K562 (cell line): Measurements from ENCODE around the gene RABL6. TPM values are rescaled to one million over a fixed set of nuclear protein-coding genes. Genes with fewer than 3 reads are reported as not detected.

Source experiments
- ASH1L ChIP-seq: fragments of 450-650 bp; IDR thresholded peaks from 2 replicates; pipeline ENCODE4 v1.6.1; 2018; ENCODE audit warnings: borderline replicate concordance, mild to moderate bottlenecking, low read depth; ENCODE audit not compliant: partially characterized antibody
- CTBP1 ChIP-seq: fragments of 450-650 bp; IDR thresholded peaks from 2 replicates; pipeline ENCODE4 v1.6.1; 2016; ENCODE audit warnings: borderline replicate concordance
- DDX20 ChIP-seq: fragments of 450-650 bp; IDR thresholded peaks from 2 replicates; pipeline ENCODE4 v1.6.1; 2016; ENCODE audit warnings: missing genetic modification characterization, low read depth, mild to moderate bottlenecking, missing compliant biosample characterization, moderate library complexity
- EP300 ChIP-seq: IDR thresholded peaks from 2 replicates; pipeline ENCODE4 v1.6.1; 2012; ENCODE audit warnings: low read length, improper control_type of control experiment
- EP400 ChIP-seq: fragments of 450-650 bp; IDR thresholded peaks from 2 replicates; pipeline ENCODE4 v1.6.1; 2017; ENCODE audit warnings: antibody characterized with exemption, mild to moderate bottlenecking, moderate library complexity
- EWSR1 ChIP-seq: fragments of 450-650 bp; IDR thresholded peaks from 2 replicates; pipeline ENCODE4 v1.6.1; 2018; ENCODE audit warnings: borderline replicate concordance, mild to moderate bottlenecking, low read depth, moderate library complexity; ENCODE audit not compliant: partially characterized antibody
- FOS ChIP-seq: IDR thresholded peaks from 3 replicates; pipeline ENCODE4 v1.6.1; 2011; ENCODE audit not compliant: insufficient read length; ENCODE audit errors: extremely low read depth
- HDAC1 ChIP-seq, 2 experiments: fragments of 450-650 bp; IDR thresholded peaks; 2 replicates each; pipeline ENCODE4 v1.6.1; 2016 to 2017; ENCODE audit warnings: inconsistent platforms in 1 of 2, mild to moderate bottlenecking in 1 of 2, moderate library complexity in 1 of 2
- HEY1 ChIP-seq: fragments of 250-450 bp; sonication (Bioruptor Pico); IDR thresholded peaks from 2 replicates; pipeline ENCODE4 v1.5.0; 2020; ENCODE audit warnings: mild to moderate bottlenecking, moderate library complexity, borderline replicate concordance
- KAT2B ChIP-seq: IDR thresholded peaks from one replicate; pipeline ENCODE4 v1.6.1; 2012; ENCODE audit warnings: low read depth, mild to moderate bottlenecking, control low read depth, inconsistent platforms, low read length, moderate library complexity
- PHF20 ChIP-seq: fragments of 450-650 bp; IDR thresholded peaks from 2 replicates; pipeline ENCODE4 v1.6.1; 2018; ENCODE audit not compliant: partially characterized antibody
- SNIP1 ChIP-seq: fragments of 450-650 bp; IDR thresholded peaks from 2 replicates; pipeline ENCODE4 v1.7.1; 2017; ENCODE audit warnings: low read depth, mild to moderate bottlenecking
- TFAM ChIP-seq: fragments of 250-450 bp; sonication (Bioruptor Pico); conservative IDR thresholded peaks from 2 replicates; pipeline ENCODE4 v1.5.0; 2021; ENCODE audit warnings: mild to moderate bottlenecking, moderate library complexity
- TRIM28 ChIP-seq: fragments of 450-650 bp; IDR thresholded peaks from 2 replicates; pipeline ENCODE4 v1.6.1; 2017
- TSHZ1 ChIP-seq: fragments of 250-450 bp; sonication (Bioruptor Pico); IDR thresholded peaks from 2 replicates; pipeline ENCODE4 v1.4.0; 2020; ENCODE audit warnings: mild to moderate bottlenecking, moderate library complexity
- ZFP1 ChIP-seq: fragments of 450-650 bp; formaldehyde crosslinking; IDR thresholded peaks from 2 replicates; pipeline ENCODE4 v1.4.0; 2020; ENCODE audit warnings: mild to moderate bottlenecking, mixed read lengths
- ZNF263 ChIP-seq: sonication (generic); formaldehyde crosslinking; IDR thresholded peaks from 2 replicates; pipeline ENCODE4 v1.8.0; 2022; ENCODE audit warnings: mild to moderate bottlenecking, missing genetic modification reagents, borderline replicate concordance
- ZNF280A ChIP-seq: fragments of 450-650 bp; IDR thresholded peaks from 2 replicates; pipeline ENCODE4 v1.6.1; 2018; ENCODE audit warnings: mild to moderate bottlenecking, low read depth; ENCODE audit not compliant: partially characterized antibody
- ZNF354B ChIP-seq: fragments of 250-450 bp; sonication (Bioruptor Pico); IDR thresholded peaks from 2 replicates; pipeline ENCODE4 v1.4.0; 2020
- ZNF408 ChIP-seq: fragments of 250-450 bp; sonication (Bioruptor Pico); IDR thresholded peaks from 2 replicates; pipeline ENCODE4 v1.4.0; 2020; ENCODE audit warnings: low read depth, mild to moderate bottlenecking, moderate library complexity
- ZNF583 ChIP-seq: fragments of 250-450 bp; sonication (Bioruptor Pico); IDR thresholded peaks from 2 replicates; pipeline ENCODE4 v1.4.0; 2020
- polyA plus RNA-seq, 8 experiments: library from polyadenylated mRNA; depleted of rRNA in 4 of 8; stranded (reverse) in 5 of 8; unstranded in 3 of 8; fragments of >200 nt; fragmentation: Nextera tagmentation in 2 of 8; fragmentation: Illumina TruSeq in 1 of 8; extraction: Ambion mirVana in 2 of 8; extraction: Trizol in 1 of 8; gene quantifications; 2 replicates each; pipeline versions ENCODE4 v1.2.1 to v1.2.3, GENCODE V29; 2011 to 2014; ENCODE audit warnings: inconsistent platforms in 1 of 8, missing spikeins in 1 of 8
- total RNA-seq, 7 experiments: library from RNA; depleted of rRNA in 6 of 7; stranded (reverse); fragments of >200 nt in 6 of 7; fragmentation: Illumina TruSeq in 2 of 7; extraction: Trizol in 2 of 7; gene quantifications; 2 replicates each; pipeline versions ENCODE4 v1.2.1 to v1.2.3, GENCODE V29; 2011 to 2021; ENCODE audit warnings: low replicate concordance in 1 of 7
- TF ChIP-seq, protein P1 (sequence below): fragments of 200-800 bp; sonication (Bioruptor generic); IDR thresholded peaks from 2 replicates; pipeline ENCODE4 v1.6.1; 2017; ENCODE audit warnings: missing genetic modification characterization, missing compliant biosample characterization

Gene RABL6
- total and polyA plus RNA-seq, 9 of the 15 experiments (the other 6 are each of a cell fraction or from before 2014, with no cell fraction given): 5.6 to 181 (median 84.5) TPM

DNA sequence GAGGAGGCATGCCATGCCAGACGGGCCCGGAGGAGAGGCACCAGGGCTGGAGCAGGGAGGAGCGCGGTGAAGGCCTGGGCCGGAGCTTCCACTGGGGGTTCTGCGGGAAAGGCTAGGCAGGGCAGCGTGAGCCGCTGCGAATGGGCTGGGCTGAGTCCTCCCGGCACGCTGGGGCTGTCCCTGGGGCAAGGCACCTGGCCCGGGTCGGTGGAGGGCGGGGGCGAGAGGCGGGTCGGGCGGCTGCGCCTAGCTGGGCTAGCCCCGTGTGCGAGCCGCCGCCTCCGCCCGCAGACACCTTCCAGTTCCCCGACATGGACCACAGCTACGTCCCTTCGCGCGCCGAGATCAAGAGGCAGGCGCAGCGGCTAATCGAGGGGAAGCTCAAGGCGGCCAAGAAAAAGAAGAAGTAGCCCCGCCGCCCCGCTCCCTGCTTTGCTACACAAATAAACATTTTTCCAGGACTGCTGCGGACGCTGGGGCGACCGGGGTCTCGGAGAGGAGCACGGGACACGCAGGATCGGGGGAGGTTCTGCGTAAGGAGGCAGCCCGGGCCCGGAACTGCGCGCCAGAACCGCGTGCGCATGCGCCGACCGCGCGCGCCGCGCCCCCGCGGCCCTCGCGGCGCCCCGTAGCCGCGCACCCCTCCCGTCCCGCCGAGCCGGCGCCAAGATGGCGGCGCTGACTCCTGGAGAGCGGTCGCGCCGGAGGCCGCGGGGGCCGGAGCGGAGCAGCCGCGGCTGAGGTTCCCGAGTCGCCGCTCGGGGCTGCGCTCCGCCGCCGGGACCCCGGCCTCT, at the start of gene RABL6 (continued):
- TF ChIP-seq TFAM (CRISPR knock-in tag) (no peak), DDX20 (tag) (no peak), EWSR1 (no peak), ZNF280A (no peak), EP300 (no peak; the same call in 1 of the 2 replicates), SNIP1 (no peak), ASH1L (no peak), ZNF408 (CRISPR knock-in tag) (no peak), TRIM28 (0 out of 2 replicates have a peak, but pooled peaks have one; percentile 34), FOS (no peak), ZNF354B (CRISPR knock-in tag) (no peak), PHF20 (peak; percentile 62), ZNF583 (CRISPR knock-in tag) (no peak), ZNF263 (CRISPR knock-in tag) (no peak), TSHZ1 (CRISPR knock-in tag) (no peak), KAT2B (no peak), ZFP1 (CRISPR knock-in tag) (no peak), CTBP1 (peak; percentile 74), EP400 (peak; percentile 75), HDAC1 (IDR thresholded peaks at IDR 0.05) (no peak; a peak in 1 of 4 replicates), HEY1 (CRISPR knock-in tag) (no peak)
- TF ChIP-seq, protein P1, sequence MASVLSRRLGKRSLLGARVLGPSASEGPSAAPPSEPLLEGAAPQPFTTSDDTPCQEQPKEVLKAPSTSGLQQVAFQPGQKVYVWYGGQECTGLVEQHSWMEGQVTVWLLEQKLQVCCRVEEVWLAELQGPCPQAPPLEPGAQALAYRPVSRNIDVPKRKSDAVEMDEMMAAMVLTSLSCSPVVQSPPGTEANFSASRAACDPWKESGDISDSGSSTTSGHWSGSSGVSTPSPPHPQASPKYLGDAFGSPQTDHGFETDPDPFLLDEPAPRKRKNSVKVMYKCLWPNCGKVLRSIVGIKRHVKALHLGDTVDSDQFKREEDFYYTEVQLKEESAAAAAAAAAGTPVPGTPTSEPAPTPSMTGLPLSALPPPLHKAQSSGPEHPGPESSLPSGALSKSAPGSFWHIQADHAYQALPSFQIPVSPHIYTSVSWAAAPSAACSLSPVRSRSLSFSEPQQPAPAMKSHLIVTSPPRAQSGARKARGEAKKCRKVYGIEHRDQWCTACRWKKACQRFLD: no peak
